ENCODE results near the gene ARHGAP24. TPM values are rescaled to one million over a fixed set of nuclear protein-coding genes. Genes with fewer than 3 reads are reported as not detected.
"Not testable (repeated sequence)": the region's sequence is repeated elsewhere in the genome, so short reads cannot be mapped to it uniquely, and the experiment has no call there.

Gene ARHGAP24
- total and polyA plus RNA-seq, 5 experiments from 2014 or later = 4.4 to 7.3 TPM; not detected in 3

- H3K27me3 Mint-ChIP-seq = peaks cover 0 to 2% (median 0%) of the 10 kb centered on the region in 5 donors
- H3K4me3 Mint-ChIP-seq = no peak overlapping the region
- H3K27ac Mint-ChIP-seq = no peak overlapping the region
- POLR2A ChIA-PET = no interaction called here
- no peaks in the 10 kb centered on the region for H3K36me3 Mint-ChIP-seq
- peaks cover 0 to 7% (median 0%) of the 10 kb centered on the region in 4 donors for H3K4me1 Mint-ChIP-seq
- DNase-seq (no peak), ATAC-seq (no peak)
- H3K9me3 Mint-ChIP-seq = peaks cover 0 to 4% (median 0%) of the 10 kb centered on the region in 9 donors
These were observed 37.7 kb downstream of the ARHGAP24 start for GRCh38 chr4:85512446-85513205.

GRCh38 chr4:85514117-85514516, 39.2 kb downstream of the ARHGAP24 start:
- DNase-seq = no peak
- Mint-ChIP-seq H3K4me1 (peaks cover 0 to 7% (median 0%) of the 10 kb centered on the region in 4 donors), H3K27ac (no peak overlapping the region), H3K36me3 (no peaks in the 10 kb centered on the region), H3K4me3 (no peak overlapping the region), H3K27me3 (peaks cover 0 to 6% (median 0%) of the 10 kb centered on the region in 5 donors), H3K9me3 (peaks cover 0 to 5% (median 0%) of the 10 kb centered on the region in 9 donors)
- ATAC-seq = no peak
- POLR2A ChIA-PET = no interaction called here

GRCh38 chr4:85514783-85515182, 39.8 kb downstream of the ARHGAP24 start:
- peaks cover 0 to 12% (median 0%) of the 10 kb centered on the region in 9 donors for H3K9me3 Mint-ChIP-seq
- H3K4me3 Mint-ChIP-seq = no peak overlapping the region
- ATAC-seq = no peak
- H3K36me3 Mint-ChIP-seq = no peaks in the 10 kb centered on the region
- POLR2A ChIA-PET = no interaction called here
- H3K27me3 Mint-ChIP-seq = peaks cover 0 to 6% (median 0%) of the 10 kb centered on the region in 5 donors
- no peak overlapping the region for H3K27ac Mint-ChIP-seq
- no peak for DNase-seq
- H3K4me1 Mint-ChIP-seq = peaks cover 0 to 7% (median 0%) of the 10 kb centered on the region in 4 donors

GRCh38 chr4:85515701-85516100, 40.8 kb downstream of the ARHGAP24 start:
- peaks cover 0 to 19% (median 0%) of the 10 kb centered on the region in 9 donors for H3K9me3 Mint-ChIP-seq
- ATAC-seq = no peak
- no peak overlapping the region for H3K27ac Mint-ChIP-seq
- H3K4me3 Mint-ChIP-seq = no peak overlapping the region
- POLR2A ChIA-PET = no interaction called here
- peaks cover 0 to 6% (median 0%) of the 10 kb centered on the region in 5 donors for H3K27me3 Mint-ChIP-seq
- peaks cover 0 to 7% (median 0%) of the 10 kb centered on the region in 4 donors for H3K4me1 Mint-ChIP-seq
- no peak for DNase-seq
- no peaks in the 10 kb centered on the region for H3K36me3 Mint-ChIP-seq

GRCh38 chr4:85518526-85518925, 43.6 kb downstream of the ARHGAP24 start:
- H3K4me1 Mint-ChIP-seq, H3K4me3 Mint-ChIP-seq, POLR2A ChIA-PET, H3K27me3 Mint-ChIP-seq, H3K27ac Mint-ChIP-seq, H3K36me3 Mint-ChIP-seq, ATAC-seq, DNase-seq: not testable (repeated sequence)
- peaks cover 0 to 19% (median 0%) of the 10 kb centered on the region in 9 donors for H3K9me3 Mint-ChIP-seq

GRCh38 chr4:85520765-85521749, 46.1 kb downstream of the ARHGAP24 start:
- ATAC-seq (no peak), DNase-seq (no peak)
- POLR2A ChIA-PET = no interaction called here
- Mint-ChIP-seq H3K27me3 (peaks cover 0 to 6% (median 0%) of the 10 kb centered on the region in 5 donors), H3K36me3 (no peaks in the 10 kb centered on the region), H3K9me3 (peaks cover 0 to 19% (median 0%) of the 10 kb centered on the region in 9 donors), H3K4me3 (no peak overlapping the region), H3K4me1 (no peaks in the 10 kb centered on the region), H3K27ac (peak overlapping the region in 1 of 10 donors; percentile 44)

- Mint-ChIP-seq H3K36me3 (no peaks in the 10 kb centered on the region), H3K4me3 (no peak overlapping the region), H3K27ac (no peak overlapping the region), H3K4me1 (no peaks in the 10 kb centered on the region), H3K27me3 (peaks cover 0 to 6% (median 0%) of the 10 kb centered on the region in 5 donors), H3K9me3 (peaks cover 0 to 19% (median 0%) of the 10 kb centered on the region in 9 donors)
- DNase-seq (no peak), ATAC-seq (no peak)
- POLR2A ChIA-PET = no interaction called here
These were observed 47.3 kb downstream of the ARHGAP24 start for GRCh38 chr4:85522277-85522676.

GRCh38 chr4:85522836-85523235, 47.9 kb downstream of the ARHGAP24 start:
- no peak overlapping the region for H3K4me3 Mint-ChIP-seq
- no peaks in the 10 kb centered on the region for H3K4me1 Mint-ChIP-seq
- H3K27me3 Mint-ChIP-seq = peaks cover 0 to 6% (median 0%) of the 10 kb centered on the region in 5 donors
- ATAC-seq (no peak), DNase-seq (no peak)
- no peak overlapping the region for H3K27ac Mint-ChIP-seq
- no peaks in the 10 kb centered on the region for H3K36me3 Mint-ChIP-seq
- H3K9me3 Mint-ChIP-seq = peaks cover 0 to 19% (median 0%) of the 10 kb centered on the region in 9 donors
- POLR2A ChIA-PET = no interaction called here

- ATAC-seq (no peak), DNase-seq (no peak)
- peaks cover 0 to 7% (median 0%) of the 10 kb centered on the region in 4 donors for H3K4me1 Mint-ChIP-seq
- H3K36me3 Mint-ChIP-seq = no peaks in the 10 kb centered on the region
- no peak overlapping the region for H3K4me3 Mint-ChIP-seq
- peaks cover 0 to 7% (median 0%) of the 10 kb centered on the region in 9 donors for H3K9me3 Mint-ChIP-seq
- H3K27ac Mint-ChIP-seq = no peak overlapping the region
- POLR2A ChIA-PET = no interaction called here
- H3K27me3 Mint-ChIP-seq = no peaks in the 10 kb centered on the region
These were observed 52.9 kb downstream of the ARHGAP24 start for GRCh38 chr4:85527815-85528214.

- H3K36me3 Mint-ChIP-seq = no peaks in the 10 kb centered on the region
- no peaks in the 10 kb centered on the region for H3K27me3 Mint-ChIP-seq
- H3K9me3 Mint-ChIP-seq = peaks cover 0 to 7% (median 0%) of the 10 kb centered on the region in 9 donors
- DNase-seq = no peak
- H3K4me1 Mint-ChIP-seq = peaks cover 0 to 7% (median 0%) of the 10 kb centered on the region in 4 donors
- POLR2A ChIA-PET = no interaction called here
- H3K4me3 Mint-ChIP-seq = no peak overlapping the region
- H3K27ac Mint-ChIP-seq = peak overlapping the region in 1 of 10 donors; percentile 35
- ATAC-seq = no peak
These were observed 56.8 kb downstream of the ARHGAP24 start for GRCh38 chr4:85531560-85532341.

- POLR2A ChIA-PET = no interaction called here
- Mint-ChIP-seq H3K4me1 (peaks cover 0 to 11% (median 0%) of the 10 kb centered on the region in 4 donors), H3K36me3 (no peaks in the 10 kb centered on the region)
These were observed 59.2 kb downstream of the ARHGAP24 start for GRCh38 chr4:85534120-85534519.

GRCh38 chr4:85543832-85544231, 68.9 kb downstream of the ARHGAP24 start:
- Mint-ChIP-seq H3K4me3 (no peak overlapping the region), H3K9me3 (peaks cover 0 to 4% (median 0%) of the 10 kb centered on the region in 9 donors), H3K27ac (no peak overlapping the region), H3K27me3 (no peaks in the 10 kb centered on the region), H3K36me3 (no peaks in the 10 kb centered on the region), H3K4me1 (no peaks in the 10 kb centered on the region)
- ATAC-seq (no peak), DNase-seq (no peak)
- POLR2A ChIA-PET = no interaction called here

More at GRCh38 chr4:85534120-85534519, 59.2 kb downstream of the ARHGAP24 start:
- ATAC-seq (no peak), DNase-seq (no peak)
- no peaks in the 10 kb centered on the region for H3K27me3 Mint-ChIP-seq
- H3K4me3 Mint-ChIP-seq = no peak overlapping the region
- H3K27ac Mint-ChIP-seq = no peak overlapping the region
- H3K9me3 Mint-ChIP-seq = peaks cover 0 to 4% (median 0%) of the 10 kb centered on the region in 9 donors
